Vagina (tissue), 2 donors: Measurements from ENCODE around the gene CHST7. TPM values are rescaled to one million over a fixed set of nuclear protein-coding genes. Genes with fewer than 3 reads are reported as not detected.
A peak's percentile ranks its signal among the peaks of the same experiment; 100 is the strongest.

Experiments
- DNase-seq, 2 donors: peaks; one replicate each; pipeline ENCODE4 v3.0.0-alpha.2; 2017; ENCODE audit errors: extremely low spot score in 2 of 2
- H3K27ac ChIP-seq: fragments of 200-600 bp; sonication (generic); one replicate; pipeline ENCODE4 v1.5.1; 2019
- H3K27me3 ChIP-seq: fragments of 200-600 bp; sonication (generic); one replicate; pipeline ENCODE4 v1.5.1; 2019
- H3K36me3 ChIP-seq, 2 donors: fragments of 200-600 bp; sonication (generic); one replicate each; pipeline ENCODE4 v1.5.1; 2017 to 2019
- H3K4me1 ChIP-seq: fragments of 200-600 bp; sonication (generic); one replicate; pipeline ENCODE4 v1.5.1; 2019
- H3K4me3 ChIP-seq, 2 donors: fragments of 200-600 bp; sonication (generic); 1 replicate in 1 of 2; 2 replicates in 1 of 2; pipeline ENCODE4 v1.5.1; 2016 to 2019
- H3K9me3 ChIP-seq: fragments of 200-600 bp; sonication (generic); one replicate; pipeline ENCODE4 v1.5.1; 2019
- POLR2A ChIP-seq, 2 donors: fragments of 450-650 bp; IDR thresholded peaks; one replicate each; pipeline ENCODE4 v1.6.1; 2017; ENCODE audit warnings: antibody characterized with exemption in 2 of 2, mild to moderate bottlenecking in 2 of 2, moderate library complexity in 2 of 2
- POLR2AphosphoS5 ChIP-seq, 2 donors: sonication (generic); formaldehyde crosslinking; IDR thresholded peaks; one replicate each; pipeline ENCODE4 v1.9.0; 2017; ENCODE audit warnings: antibody characterized with exemption in 2 of 2, mild to moderate bottlenecking in 2 of 2, low read depth in 1 of 2; ENCODE audit not compliant: insufficient read depth in 1 of 2
- intact Hi-C: fragments of 100-400 bp; cut with DNase I; formaldehyde crosslinking; loops from one replicate; pipeline ENCODE4 v1.15.1; 2023
- total RNA-seq: library from RNA; depleted of rRNA; stranded (reverse); fragments of >200 nt; gene quantifications from one replicate; pipeline ENCODE4 v1.2.3, GENCODE V29; 2016
- TF ChIP-seq, protein P1 (sequence below), 3 experiments: fragments of 450-650 bp in 2 of 3; fragments of 200-600 bp in 1 of 3; sonication (generic) in 1 of 3; IDR thresholded peaks; one replicate each; pipeline ENCODE4 v1.5.1; 2017 to 2019; ENCODE audit warnings: antibody characterized with exemption in 3 of 3, mild to moderate bottlenecking in 2 of 3, moderate library complexity in 2 of 3

CHST7 gene
- total RNA-seq, 1 donor from 2014 or later, result 20.6 TPM

DNA sequence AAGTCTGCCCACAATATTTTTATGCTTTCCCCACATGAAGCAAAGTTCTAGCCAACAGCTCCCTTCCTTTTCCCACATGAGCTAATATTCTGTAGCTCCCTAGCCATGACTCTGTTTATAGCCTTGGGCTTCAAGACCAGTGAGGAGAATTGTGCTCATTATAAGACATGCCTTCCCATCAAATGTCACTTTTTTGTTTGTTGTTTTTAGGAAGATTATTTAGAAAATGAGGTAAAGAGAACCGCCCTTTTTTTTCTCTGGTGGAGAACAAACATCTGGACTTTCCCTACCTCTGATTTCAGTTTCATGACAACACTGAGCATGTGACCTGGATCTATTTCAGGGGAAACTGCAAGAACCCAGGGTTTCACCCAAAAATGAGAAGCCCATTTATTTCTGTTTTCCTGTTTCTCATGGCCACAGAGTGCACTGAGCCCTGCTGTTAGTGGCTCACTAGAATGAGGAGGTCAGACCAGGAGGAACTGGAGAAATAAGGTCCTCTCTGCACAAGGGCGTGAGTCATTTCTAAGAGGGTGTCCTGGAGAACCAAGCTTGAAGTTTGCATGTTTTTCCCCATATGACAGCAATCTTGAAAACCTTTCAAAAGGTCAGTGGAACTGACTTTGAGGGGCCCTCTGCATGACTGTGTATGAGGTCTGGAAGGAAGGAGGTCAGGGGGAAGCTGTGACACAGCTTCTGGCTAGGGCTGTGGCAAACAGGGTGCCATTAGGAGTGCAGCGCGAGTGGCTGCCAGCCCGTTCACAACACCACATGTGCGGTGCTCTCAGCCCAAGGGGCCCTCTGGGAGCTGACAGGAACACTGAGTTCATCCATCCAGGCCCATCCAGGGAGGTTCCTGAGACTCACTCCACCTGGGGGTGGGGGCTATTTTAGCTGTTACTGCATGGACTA is 55.2 kb downstream of the CHST7 start:
- no peaks in the 10 kb centered on the region for H3K9me3 ChIP-seq
- intact Hi-C loops, result no loop called here
- H3K4me1 ChIP-seq, result peaks cover 5% of the 10 kb centered on the region
- no peaks in the 10 kb centered on the region for H3K27me3 ChIP-seq
- TF ChIP-seq POLR2AphosphoS5 (IDR thresholded peaks at IDR 0.05; ENCODE audit: insufficient read depth in 1 of 2, low read depth in 1 of 2) (peak in 1 of 2 donors; percentile 73), POLR2A (IDR thresholded peaks at IDR 0.05) (no peak)
- TF ChIP-seq, protein P1, sequence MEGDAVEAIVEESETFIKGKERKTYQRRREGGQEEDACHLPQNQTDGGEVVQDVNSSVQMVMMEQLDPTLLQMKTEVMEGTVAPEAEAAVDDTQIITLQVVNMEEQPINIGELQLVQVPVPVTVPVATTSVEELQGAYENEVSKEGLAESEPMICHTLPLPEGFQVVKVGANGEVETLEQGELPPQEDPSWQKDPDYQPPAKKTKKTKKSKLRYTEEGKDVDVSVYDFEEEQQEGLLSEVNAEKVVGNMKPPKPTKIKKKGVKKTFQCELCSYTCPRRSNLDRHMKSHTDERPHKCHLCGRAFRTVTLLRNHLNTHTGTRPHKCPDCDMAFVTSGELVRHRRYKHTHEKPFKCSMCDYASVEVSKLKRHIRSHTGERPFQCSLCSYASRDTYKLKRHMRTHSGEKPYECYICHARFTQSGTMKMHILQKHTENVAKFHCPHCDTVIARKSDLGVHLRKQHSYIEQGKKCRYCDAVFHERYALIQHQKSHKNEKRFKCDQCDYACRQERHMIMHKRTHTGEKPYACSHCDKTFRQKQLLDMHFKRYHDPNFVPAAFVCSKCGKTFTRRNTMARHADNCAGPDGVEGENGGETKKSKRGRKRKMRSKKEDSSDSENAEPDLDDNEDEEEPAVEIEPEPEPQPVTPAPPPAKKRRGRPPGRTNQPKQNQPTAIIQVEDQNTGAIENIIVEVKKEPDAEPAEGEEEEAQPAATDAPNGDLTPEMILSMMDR (IDR thresholded peaks at IDR 0.05), result no peak
- DNase-seq, result peak in 1 of 2 donors; percentile 91
- H3K4me3 ChIP-seq, result no peak overlapping the region
- H3K27ac ChIP-seq, result peak overlapping the region; percentile 34
- H3K36me3 ChIP-seq, result no peaks in the 10 kb centered on the region

DNA sequence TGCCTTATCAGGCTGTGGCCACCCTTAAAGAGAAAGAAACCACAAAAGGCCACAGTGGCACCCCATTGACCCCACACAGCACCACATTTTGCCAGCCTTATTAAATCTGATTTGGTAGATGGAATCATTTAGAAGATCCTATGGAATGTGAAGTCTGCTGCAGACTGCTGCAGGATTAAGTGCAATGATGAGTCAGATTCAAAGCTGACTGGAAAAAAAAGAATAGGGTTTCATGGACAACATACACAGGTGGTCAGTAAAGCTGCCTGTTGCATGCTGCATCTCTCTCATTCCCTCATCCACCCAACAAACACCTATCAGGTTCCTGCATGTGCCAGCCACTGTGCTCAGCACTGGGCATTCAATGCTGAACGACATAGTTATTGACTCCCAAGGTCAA is 56.6 kb downstream of the CHST7 start:
- Histone ChIP-seq H3K4me1 (peaks cover 5% of the 10 kb centered on the region), H3K27me3 (no peaks in the 10 kb centered on the region), H3K36me3 (no peaks in the 10 kb centered on the region), H3K27ac (peak overlapping the region; percentile 25), H3K9me3 (no peaks in the 10 kb centered on the region), H3K4me3 (no peak overlapping the region)
- DNase-seq, result no peak
- no peak for TF ChIP-seq POLR2AphosphoS5 (IDR thresholded peaks at IDR 0.05; ENCODE audit: insufficient read depth in 1 of 2, low read depth in 1 of 2)
- TF ChIP-seq POLR2A (IDR thresholded peaks at IDR 0.05), result no peak
- TF ChIP-seq, protein P1 (IDR thresholded peaks at IDR 0.05), result no peak
- intact Hi-C loops, result no loop called here

DNA sequence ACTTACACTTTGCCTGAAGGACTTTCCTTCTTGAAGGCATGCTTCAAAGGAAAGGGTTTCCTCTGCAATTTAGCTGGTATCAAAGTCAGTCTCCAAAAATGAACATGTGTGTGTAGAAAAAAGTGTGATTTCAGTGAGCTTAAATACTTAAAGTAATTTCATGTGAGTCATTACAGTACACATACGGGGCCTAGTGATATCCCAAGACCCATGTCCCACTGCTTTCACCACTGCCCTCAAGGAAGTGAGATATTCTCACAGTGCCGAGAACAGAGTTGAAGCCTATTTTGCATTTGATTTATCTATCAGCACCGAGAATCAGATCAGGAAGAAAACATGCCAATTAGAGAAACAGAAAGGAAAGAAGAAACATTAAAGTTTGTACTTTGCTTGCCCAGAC is 61.0 kb downstream of the CHST7 start:
- TF ChIP-seq POLR2AphosphoS5 (IDR thresholded peaks at IDR 0.05; ENCODE audit: insufficient read depth in 1 of 2, low read depth in 1 of 2), result no peak
- TF ChIP-seq POLR2A (IDR thresholded peaks at IDR 0.05), result no peak
- TF ChIP-seq, protein P1 (IDR thresholded peaks at IDR 0.05), result no peak
- Histone ChIP-seq H3K9me3 (no peaks in the 10 kb centered on the region), H3K4me1 (peaks cover 5% of the 10 kb centered on the region), H3K27me3 (no peaks in the 10 kb centered on the region), H3K4me3 (no peak overlapping the region), H3K36me3 (no peaks in the 10 kb centered on the region), H3K27ac (no peak overlapping the region)
- no peak for DNase-seq
- intact Hi-C loops, result no loop called here

GRCh38 chrX:46635186-46635585 is 61.6 kb downstream of the CHST7 start:
- TF ChIP-seq POLR2AphosphoS5 (IDR thresholded peaks at IDR 0.05; ENCODE audit: insufficient read depth in 1 of 2, low read depth in 1 of 2), result no peak
- TF ChIP-seq, protein P1 (IDR thresholded peaks at IDR 0.05), result no peak
- no peak for TF ChIP-seq POLR2A (IDR thresholded peaks at IDR 0.05)
- H3K36me3 ChIP-seq, result no peaks in the 10 kb centered on the region
- no peak overlapping the region for H3K27ac ChIP-seq
- intact Hi-C loops, result no loop called here
- H3K9me3 ChIP-seq, result no peaks in the 10 kb centered on the region
- H3K4me1 ChIP-seq, result peaks cover 5% of the 10 kb centered on the region
- no peak for DNase-seq
- no peak overlapping the region for H3K4me3 ChIP-seq
- no peaks in the 10 kb centered on the region for H3K27me3 ChIP-seq

- Histone ChIP-seq H3K9me3 (no peaks in the 10 kb centered on the region), H3K36me3 (no peaks in the 10 kb centered on the region), H3K4me1 (peaks cover 5% of the 10 kb centered on the region), H3K4me3 (no peak overlapping the region), H3K27me3 (no peaks in the 10 kb centered on the region), H3K27ac (no peak overlapping the region)
- intact Hi-C loops, result no loop called here
- TF ChIP-seq POLR2AphosphoS5 (IDR thresholded peaks at IDR 0.05; ENCODE audit: insufficient read depth in 1 of 2, low read depth in 1 of 2) (no peak), POLR2A (IDR thresholded peaks at IDR 0.05) (no peak)
- TF ChIP-seq, protein P1 (IDR thresholded peaks at IDR 0.05), result no peak
- DNase-seq, result no peak
Observed at GRCh38 chrX:46636223-46636622, 62.7 kb downstream of the CHST7 start.
